GM23248 (cell line): ENCODE data around the gene B4GALT2.

Experiments used
- EZH2 ChIP-seq: fragments of 200-600 bp; sonication (generic); IDR thresholded peaks from 2 replicates; pipeline ENCODE4 v1.6.1; 2018; ENCODE audit warnings: antibody characterized with exemption, mild to moderate bottlenecking; ENCODE audit not compliant: insufficient read depth, poor library complexity, severe bottlenecking
- EZH2phosphoT487 ChIP-seq: fragments of 200-600 bp; sonication (generic); IDR thresholded peaks from 2 replicates; pipeline ENCODE4 v1.6.1; 2018; ENCODE audit warnings: antibody characterized with exemption, moderate library complexity, mild to moderate bottlenecking, low read depth; ENCODE audit not compliant: insufficient read depth

- no peak for TF ChIP-seq EZH2
- no peak for TF ChIP-seq EZH2phosphoT487
These were observed 36.2 kb downstream of the B4GALT2 start for GRCh38 chr1:44015206-44015605.
